Measurements from ENCODE around the gene TCAP. TPM values are rescaled to one million over a fixed set of nuclear protein-coding genes. Genes with fewer than 3 reads are reported as not detected.
A peak's percentile ranks its signal among the peaks of the same experiment; 100 is the strongest.

The TCAP gene
- total and polyA plus RNA-seq, 10 of the 15 experiments (the other 5 are each of a cell fraction or from before 2014, with no cell fraction given): 0.17 to 1.0 (median 0.36) TPM; not detected in 3

DNA sequence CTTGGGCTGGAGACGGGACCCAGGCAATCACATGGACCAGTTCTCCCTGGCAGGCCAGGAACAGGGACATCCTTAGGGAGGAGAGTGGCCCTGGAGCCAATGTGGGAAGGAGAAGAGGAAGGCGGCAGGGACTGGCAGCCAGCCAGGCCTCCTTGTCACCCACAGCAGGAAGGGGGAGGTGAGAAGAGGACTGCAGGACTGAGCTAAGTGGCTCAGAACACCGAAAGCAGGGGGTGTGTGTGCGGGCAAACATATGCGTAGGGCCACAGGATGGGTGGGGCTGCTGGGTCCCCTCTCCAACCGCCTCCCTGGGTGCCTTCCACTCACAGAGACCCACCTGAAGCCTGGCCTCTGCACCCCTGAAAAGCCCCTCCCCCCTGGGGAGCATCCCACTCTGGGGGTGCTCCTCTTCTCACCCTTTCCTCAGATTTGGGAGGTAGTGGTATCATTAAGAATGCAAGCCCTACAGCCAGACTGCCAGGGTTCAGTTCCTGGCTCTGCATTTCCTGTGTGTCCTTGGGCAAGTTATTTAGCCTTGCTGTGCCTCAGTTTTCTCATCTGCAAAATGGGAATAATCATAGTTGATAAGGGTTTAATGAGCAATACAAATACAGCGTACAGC lies 11.2 kb downstream of the TCAP start (continued):
- TF ChIP-seq BCLAF1 (IDR thresholded peaks at IDR 0.05) (no peak), RUNX3 (IDR thresholded peaks at IDR 0.05; ENCODE audit: low read length) (no peak), POLR2AphosphoS5 (IDR thresholded peaks at IDR 0.05; ENCODE audit: low read length) (no peak), TBL1XR1 (IDR thresholded peaks at IDR 0.05; ENCODE audit: low read depth, low read length) (no peak)

- FAIRE-seq (no peak), ATAC-seq (no peak), DNase-seq (ENCODE audit: low read depth, low spot score) (no peak)
- peak; percentile 52 for TF ChIP-seq PKNOX1 (IDR thresholded peaks at IDR 0.05)
- no peak for TF ChIP-seq ZNF384 (IDR thresholded peaks at IDR 0.05; ENCODE audit: borderline replicate concordance, low read depth, low read length)
- peaks cover 45% of the 10 kb centered on the region for H3K4me1 ChIP-seq (ENCODE audit: control insufficient read depth, insufficient read depth, low read length)
- H3K27me3 ChIP-seq (replicated peaks in 1 of 2; ENCODE audit: control insufficient read depth in 2 of 2, insufficient read depth in 2 of 2, low read length in 1 of 2): no peaks in the 10 kb centered on the region
- no peak overlapping the region for H3K9ac ChIP-seq (ENCODE audit: control insufficient read depth, insufficient read depth, low read length)
- 39% methylated on average over 8 of the region's 8 CpGs for WGBS (ENCODE audit: insufficient coverage, insufficient replicate concordance, low lambda C conversion rate, missing lambda C conversion rate)
- POLR2A ChIA-PET: interaction anchor here (0.6 to 1.6 kb wide), 3 partner anchors 11 to 478 kb away, joined by 3 to 7 read pairs (median 4); partner anchors contain the start of gene PGAP3
- no peak overlapping the region for H3K4me2 ChIP-seq (ENCODE audit: control insufficient read depth, insufficient read depth)
- no peak overlapping the region for H3K4me3 ChIP-seq
- SMC1A ChIA-PET (ENCODE audit: uncharacterized antibody, unreplicated experiment): interaction anchor here (1.1 to 1.5 kb wide), 2 partner anchors 42 to 53 kb away, joined by 3 to 4 read pairs; partner anchors contain the start of gene MIEN1
- intact Hi-C loops (cut with micrococcal nuclease; ENCODE audit: unreplicated experiment) (no loop called here), in situ Hi-C loops (cut with MboI) (no loop called here)
- no peaks in the 10 kb centered on the region for H3K9me3 ChIP-seq (replicated peaks; ENCODE audit: control insufficient read depth, insufficient read depth, low read length)
- H4K20me1 ChIP-seq (ENCODE audit: control insufficient read depth, insufficient read depth): no peaks in the 10 kb centered on the region
- CTCF ChIA-PET: interaction anchor here (1.6 to 4.5 kb wide), 3 partner anchors 8 to 54 kb away, joined by 4 to 36 read pairs (median 17); partner anchors contain the start of genes MIEN1 and PNMT
- no TSS peak for BruUV-seq (replicated peaks)
- no peaks in the 10 kb centered on the region for H3K36me3 ChIP-seq (ENCODE audit: control insufficient read depth in 2 of 2, insufficient read depth in 2 of 2, low read length in 1 of 2)
- RAD21 ChIA-PET (ENCODE audit: unreplicated experiment): interaction anchor here (3.1 kb wide), 1 partner anchor 10 kb away, joined by 9 read pairs; the partner anchor contains the start of gene PGAP3
- H3K27ac ChIP-seq (ENCODE audit: control insufficient read depth, insufficient read depth): no peak overlapping the region
- H3K79me2 ChIP-seq (ENCODE audit: control insufficient read depth, insufficient read depth, low read length): no peaks in the 10 kb centered on the region
- H2AFZ ChIP-seq (ENCODE audit: control insufficient read depth, low read depth, low read length): no peak overlapping the region
Observed at GRCh38 chr17:39677072-39677471, 11.9 kb downstream of the TCAP start.
